ENCODE measurements around the gene SGMS1.

DNA sequence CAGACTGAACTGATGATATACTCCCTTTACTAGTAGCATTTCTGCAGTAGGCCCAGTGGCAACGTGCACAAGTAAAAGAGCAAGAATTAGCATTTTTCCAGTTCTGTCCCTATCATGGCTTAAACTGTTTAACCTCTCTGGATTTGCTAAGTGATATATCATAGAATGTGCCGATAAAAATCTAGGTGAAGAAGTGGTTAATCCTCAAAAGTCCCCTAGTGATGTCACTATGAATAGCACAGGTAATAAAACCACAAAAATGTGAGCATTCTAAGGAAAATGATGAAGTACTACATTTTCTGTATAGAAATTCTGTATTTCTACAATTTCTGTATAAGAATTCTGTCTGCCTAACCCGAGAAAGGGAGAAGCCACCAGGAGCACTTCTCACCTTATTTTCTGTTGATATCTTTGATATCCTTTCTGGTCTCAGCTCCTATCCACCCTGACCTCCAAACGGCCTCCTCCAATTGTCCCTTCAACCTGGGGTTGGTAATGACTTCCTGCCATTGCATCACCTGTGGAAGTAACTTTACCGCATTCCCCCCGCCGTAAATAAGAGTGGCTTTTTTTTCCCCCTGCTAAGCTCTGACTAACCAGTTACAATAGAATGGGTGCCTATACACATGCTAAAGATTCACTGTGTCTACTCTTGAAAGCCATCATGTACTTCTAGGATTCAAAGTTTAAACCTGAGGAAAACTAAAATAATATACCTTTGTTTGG lies 216.5 kb downstream of the SGMS1 start:
- no peak for TF ChIP-seq POLR2A (IDR thresholded peaks at IDR 0.05; ENCODE audit: low read length)
- TF ChIP-seq GATA1 (IDR thresholded peaks at IDR 0.05; ENCODE audit: low read depth, low read length): no peak
